Islet of Langerhans (tissue), 1 donor: ENCODE measurements around the gene KLF11.

Experiments
- FAIRE-seq: peaks from one replicate; lab custom pipeline; 2011; peaks lifted over from hg19 to GRCh38; lab: Jason Lieb, UNC

KLF11 gene

DNA sequence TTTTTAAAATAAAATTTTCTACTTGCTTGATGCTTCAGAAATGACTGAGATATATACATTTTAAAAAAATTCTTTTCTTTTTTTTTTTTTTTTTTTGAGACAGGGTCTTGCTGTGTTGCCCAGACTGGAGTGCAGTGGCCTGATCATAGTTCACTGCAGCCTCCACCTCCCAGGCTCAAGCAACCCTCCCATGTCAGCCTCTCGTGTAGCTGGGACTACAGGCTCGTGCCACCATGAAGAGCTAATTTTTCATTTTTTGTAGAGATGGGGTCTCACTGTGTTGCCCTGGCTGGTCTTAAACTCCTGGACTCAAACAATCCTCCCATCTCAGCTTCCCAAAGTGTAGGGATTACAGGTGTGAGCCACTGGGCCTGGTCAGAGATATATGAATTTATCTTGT lies 24.0 kb downstream of the KLF11 start:
- no peak for FAIRE-seq

DNA sequence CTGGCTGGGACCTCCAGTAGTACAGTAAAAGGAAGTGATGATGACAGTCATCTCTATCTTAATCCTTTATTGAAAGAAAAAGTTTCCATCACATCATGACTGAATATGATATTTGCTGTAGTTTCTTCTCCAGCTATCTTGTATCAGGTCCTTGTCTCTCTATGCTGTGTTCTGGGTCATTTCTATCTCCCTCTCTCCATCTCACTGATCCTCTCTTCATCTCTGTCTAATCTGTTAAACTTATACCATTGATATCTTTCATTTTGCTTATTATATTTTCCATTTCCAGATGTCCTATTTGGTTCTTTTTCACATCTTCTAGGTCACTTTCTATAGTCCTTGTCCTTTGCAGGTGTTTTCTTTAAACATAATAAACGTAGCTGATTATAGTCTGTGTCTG lies 24.5 kb downstream of the KLF11 start:
- no peak for FAIRE-seq

DNA sequence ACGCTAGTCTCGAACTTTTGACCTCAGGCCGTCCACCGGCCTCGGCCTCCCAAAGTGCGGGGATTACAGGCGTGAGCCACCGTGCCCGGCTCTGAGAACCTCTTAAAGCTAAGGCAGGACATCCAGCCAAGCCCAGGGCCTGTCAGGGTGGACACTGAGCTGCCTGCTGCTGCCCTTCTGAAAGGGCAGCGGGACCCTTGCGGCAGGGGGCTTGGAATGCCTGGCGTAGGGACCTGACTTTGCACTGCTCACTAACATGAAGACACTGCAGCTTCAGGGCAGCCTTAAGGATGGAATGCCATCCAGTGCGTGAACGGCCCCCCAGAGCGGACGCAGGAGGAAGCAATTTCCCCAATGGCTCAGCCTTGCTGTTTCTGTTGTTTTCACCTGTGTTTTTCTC lies 27.8 kb downstream of the KLF11 start:
- no peak for FAIRE-seq

DNA sequence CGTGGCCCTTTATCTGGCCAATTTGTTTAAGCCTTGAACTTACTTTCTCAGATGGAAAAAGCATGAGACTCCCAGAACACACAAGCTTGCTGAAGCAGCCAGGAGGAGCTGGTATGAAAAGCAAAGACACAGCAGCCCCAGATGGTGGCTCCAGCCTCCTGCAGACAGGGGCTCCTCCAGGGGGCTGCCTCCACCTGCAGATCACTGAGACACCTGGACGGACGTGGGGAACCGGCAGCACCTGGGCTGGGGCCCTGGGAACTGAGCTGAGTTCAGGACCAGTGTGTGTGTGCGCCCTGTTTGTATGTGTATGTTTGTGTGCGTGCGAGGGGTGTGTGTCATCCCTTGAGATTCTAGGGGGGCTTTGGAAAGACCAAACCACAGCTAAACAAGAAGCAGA lies 28.2 kb downstream of the KLF11 start:
- no peak for FAIRE-seq

DNA sequence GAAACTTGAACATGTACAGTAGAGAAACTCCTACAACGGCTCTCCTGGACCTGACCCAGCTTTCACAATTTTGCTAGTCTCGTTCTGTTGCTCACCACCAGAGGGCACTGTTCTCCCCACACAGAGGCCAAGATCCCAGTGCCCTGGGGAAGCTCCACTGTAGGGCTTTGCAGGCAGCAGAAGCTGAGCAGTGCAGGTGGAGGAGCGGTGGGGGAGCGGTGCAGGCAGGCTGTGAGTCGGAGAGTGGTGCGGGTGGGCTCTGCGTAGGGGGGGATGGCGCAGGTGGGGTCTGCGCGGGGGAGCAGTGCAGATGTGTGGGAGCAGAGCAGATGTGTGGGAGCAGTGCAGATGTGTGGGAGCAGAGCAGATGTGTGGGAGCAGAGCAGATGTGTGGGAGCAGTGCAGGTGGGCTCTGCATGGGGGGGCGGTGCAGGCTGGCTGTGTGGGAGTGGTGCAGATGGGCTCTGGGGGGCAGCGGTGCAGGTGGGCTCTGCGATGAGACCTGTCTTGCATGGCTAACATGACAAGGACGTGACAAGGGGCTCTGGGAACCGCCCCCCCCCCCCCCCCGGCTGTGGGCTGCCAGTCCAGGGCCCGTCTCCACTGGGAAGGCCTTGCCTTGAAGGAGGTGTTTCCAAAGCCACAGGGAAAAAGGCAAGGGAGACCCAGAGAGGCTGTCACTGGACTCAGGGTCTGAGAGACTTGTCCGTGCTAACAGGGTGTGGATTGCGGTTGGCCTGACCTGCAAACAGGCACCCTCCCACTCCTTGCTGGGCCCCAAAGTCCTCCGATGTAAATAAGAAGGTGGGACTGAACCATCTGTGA lies 29.5 kb downstream of the KLF11 start:
- peak; percentile 64 for FAIRE-seq

DNA sequence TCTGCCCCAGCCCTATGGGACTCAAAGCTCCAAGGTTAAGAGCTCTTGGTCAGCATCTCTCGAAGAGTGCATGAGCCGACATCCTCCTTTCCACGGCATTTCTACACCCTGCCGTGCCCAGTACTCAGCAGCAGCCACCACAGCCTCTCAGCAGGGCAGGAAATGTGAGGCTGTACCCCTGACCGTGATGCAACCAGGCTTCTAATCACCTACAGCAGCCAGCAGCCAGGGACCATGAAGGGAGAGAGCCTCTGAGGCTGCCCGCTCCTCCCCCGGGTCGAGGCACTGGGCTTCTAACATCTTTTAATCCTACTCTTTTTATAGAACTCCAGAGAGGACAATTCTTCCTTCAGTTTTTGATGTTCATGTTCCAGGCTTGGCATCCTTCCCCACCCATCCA lies 30.4 kb downstream of the KLF11 start:
- FAIRE-seq = no peak

DNA sequence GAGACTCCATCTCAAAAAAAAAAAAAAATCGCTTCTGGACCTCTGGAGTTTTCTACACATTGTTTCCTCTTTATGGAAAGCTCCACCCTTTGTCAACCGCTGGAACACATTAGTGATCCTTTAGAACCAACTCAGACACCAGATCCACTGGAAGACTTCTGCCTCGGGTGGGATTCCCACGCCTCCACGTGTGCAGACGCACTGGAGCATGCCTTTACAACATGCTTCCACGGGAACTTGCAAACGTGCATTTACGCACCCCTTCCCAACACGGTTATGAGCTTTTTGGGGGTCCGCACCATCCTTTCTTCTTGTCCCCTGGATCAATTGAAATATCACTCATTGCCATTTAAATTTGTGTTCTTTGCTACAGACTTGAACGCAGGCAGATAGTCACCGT lies 31.8 kb downstream of the KLF11 start:
- no peak for FAIRE-seq

- FAIRE-seq = no peak
Observed at GRCh38 chr2:10075571-10076209, 32.3 kb downstream of the KLF11 start.

DNA sequence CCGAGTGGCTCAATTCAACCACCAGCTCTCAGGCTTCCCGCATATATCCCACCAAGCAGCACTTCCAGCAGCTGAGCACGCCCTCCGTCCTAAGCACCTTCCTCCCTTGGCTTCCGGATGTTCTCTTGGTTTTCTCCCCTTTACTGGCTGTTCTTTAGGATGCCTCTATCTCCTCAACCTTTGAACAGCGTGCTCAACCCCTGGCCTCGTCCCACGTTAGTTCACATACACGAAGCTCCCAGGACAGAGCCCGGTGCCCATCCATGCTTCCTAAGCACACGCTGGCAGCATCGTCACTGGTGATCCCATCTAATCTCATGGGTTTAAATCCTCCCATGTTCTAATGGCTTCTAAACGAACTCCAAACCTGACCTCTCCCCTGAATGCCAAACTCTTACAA lies 33.2 kb downstream of the KLF11 start:
- FAIRE-seq = no peak

DNA sequence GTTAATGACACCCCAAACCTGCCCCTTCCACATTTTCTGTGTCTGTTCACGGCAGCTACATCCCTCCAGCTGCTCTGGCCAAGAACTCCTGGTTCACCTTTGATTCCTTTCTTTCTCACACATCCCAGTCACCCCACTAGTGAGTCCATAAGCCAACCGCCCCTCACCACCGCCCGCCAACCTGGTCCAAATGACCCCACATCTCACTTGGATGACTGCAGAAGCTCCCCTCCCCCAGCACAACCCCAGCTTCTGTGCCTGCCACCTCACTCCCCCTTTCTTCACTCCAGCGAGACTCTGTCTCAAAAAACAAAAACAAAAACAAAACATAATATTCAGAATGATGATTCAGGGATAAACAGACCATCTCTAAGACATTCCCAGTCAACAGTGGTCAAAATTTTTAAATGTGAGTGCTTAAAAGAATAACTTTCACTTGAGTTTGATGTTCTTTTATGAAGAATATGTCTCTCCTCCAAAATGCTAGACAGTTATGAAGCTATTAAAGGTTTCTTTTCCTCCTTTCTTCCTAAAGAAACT lies 33.7 kb downstream of the KLF11 start:
- no peak for FAIRE-seq

GRCh38 chr2:10078001-10078400 lies 34.7 kb downstream of the KLF11 start:
- no peak for FAIRE-seq

DNA sequence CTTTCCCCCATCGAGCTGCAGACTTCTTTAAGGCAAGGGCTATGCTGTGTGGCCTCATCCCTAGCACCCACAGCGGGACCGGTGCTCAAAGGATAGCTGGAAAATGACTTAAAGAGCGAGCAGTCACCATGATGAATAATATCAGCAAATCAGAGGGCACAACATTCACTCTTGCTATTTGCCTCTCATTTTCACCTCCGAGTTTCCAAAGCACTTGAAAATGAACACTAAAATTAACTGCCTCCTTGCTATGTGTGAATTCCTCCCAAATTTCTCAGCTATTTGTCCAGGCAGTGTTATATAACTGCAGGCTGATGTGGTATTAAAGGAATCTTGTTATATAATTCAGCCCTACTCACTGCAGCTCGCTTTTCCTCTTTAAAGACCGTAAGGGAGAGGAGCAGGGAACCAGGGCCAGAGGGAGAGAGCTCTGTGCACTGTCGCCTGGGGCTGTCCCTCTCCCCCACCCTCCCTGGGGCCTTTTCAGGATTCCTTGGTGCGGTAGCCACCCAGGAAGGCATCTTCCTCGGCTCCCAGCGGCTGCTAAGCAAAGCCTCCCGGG lies 35.4 kb downstream of the KLF11 start:
- FAIRE-seq = no peak

DNA sequence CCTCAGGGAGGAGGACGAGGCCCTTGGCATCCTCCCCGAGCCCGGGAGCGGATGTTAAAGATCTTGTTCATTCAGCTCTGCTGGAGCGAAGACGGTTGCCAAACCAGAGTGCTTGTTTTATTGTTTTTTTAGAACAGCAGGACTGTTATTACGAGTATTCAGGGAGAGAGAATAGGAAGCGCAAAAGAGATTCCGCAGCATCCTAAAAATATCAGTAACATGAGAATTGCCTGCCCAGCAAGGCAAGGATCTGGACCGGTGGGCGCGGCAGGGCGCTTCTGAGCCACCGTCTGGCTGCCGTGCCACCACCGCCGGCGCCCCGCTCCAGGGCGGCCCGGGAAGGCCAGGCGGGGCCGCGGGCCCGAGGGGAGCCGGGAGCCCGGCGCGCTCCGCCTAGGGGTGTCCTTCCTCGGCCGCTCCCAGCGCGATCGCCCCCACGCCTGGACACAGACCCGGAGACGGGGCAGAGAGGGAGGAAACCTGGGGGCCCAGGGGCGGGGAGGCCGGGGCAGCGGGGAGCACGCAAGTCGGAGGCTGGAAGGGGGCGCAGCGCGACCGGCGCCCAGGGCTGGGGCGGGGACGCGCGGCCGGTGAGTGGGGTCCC lies 36.0 kb downstream of the KLF11 start:
- no peak for FAIRE-seq

GRCh38 chr2:10079870-10080535 lies 36.7 kb downstream of the KLF11 start, which contains the start of gene CYS1:
Gene CYS1 (minus strand): TSS chr2:10080411. CDS start chr2:10080223, 188 bp downstream.
- no peak for FAIRE-seq

DNA sequence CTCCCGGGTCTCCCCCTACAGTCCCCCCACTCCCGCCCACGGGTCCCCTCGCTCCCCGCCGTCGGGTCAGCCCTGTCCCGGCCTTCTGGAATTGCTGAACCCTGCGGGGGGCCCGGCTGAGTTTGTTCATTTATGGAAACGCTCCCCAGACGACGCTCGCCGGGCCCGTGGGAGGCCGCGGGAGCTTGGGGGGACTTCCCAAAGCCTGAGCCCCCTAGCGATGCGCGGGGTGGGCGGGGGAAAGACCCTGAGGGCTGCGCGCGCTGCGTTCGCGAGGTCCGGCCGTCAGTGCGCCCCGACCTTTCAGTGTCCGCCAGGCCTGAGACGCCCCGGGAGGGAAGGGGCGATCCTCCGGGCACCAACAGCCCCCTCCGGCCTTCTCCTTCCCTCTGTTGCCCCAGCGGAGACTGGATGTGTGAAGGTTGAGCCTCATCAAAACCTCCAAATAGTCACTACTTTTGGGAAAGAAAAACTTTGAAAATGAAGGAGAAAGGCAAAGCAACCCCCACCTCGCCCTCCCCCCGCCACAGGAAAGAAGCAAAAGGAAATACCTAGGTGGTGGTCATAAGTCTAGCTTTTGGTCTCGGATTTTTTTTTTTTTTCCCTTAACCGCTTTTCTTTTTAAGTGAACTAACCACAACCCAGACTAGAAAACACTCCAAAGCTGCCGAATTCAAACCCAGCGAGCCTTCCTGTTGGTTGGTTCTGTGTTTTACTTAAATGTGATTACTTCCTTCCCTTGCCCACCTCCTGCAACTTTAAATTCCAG lies 37.4 kb downstream of the KLF11 start:
- FAIRE-seq = no peak

GRCh38 chr2:10083046-10083445 lies 39.7 kb downstream of the KLF11 start:
- no peak for FAIRE-seq

GRCh38 chr2:10083692-10084211 lies 40.4 kb downstream of the KLF11 start:
- FAIRE-seq = no peak

DNA sequence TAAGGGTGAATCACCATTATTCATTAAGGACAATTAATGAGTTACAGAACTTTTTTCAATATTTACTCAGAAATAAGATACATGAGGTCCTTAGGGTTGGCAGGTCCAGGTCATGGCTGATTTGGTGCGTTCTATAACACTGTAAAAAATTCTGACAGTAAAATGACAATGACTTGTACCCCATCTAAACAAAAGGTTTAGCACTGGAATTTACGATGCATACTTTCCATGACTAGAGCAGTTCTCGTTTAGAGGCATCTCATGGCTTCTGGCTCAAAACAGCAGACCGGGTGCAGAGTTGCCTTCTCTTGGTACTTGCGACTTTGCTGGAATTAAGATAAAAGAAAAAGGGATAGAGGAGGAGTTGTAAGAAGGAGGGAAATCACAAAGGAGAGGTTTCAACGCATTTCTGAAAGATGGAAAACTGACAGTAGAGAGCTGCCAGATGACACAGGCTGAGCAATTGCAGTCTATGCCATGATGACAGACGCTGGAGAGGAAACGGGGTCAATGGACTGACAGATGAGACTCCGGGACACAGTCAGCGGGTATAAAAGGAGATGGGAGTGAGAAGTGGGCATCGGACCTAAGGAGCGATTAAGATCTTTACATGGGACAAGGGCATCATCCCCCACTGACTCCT lies 41.0 kb downstream of the KLF11 start:
- no peak for FAIRE-seq

- no peak for FAIRE-seq
Observed at GRCh38 chr2:10085043-10085667, 41.8 kb downstream of the KLF11 start.

GRCh38 chr2:10085668-10086059 lies 42.3 kb downstream of the KLF11 start:
- no peak for FAIRE-seq
